GM10248 (cell line): ENCODE data around the gene ATP10A.
"Not testable (repeated sequence)": the region's sequence is repeated elsewhere in the genome, so short reads cannot be mapped to it uniquely, and the experiment has no call there.

Source experiments
- CTCF ChIA-PET: fragments of 300-600 bp; sonication (Branson Sonifier 250); formaldehyde crosslinking; extraction: SDS; loops from one replicate; lab custom pipeline; 2021; ENCODE audit warnings: antibody characterized with exemption; lab: Yijun Ruan, JAX
- POLR2A ChIA-PET: fragments of 350-650 bp; sonication (Branson Sonifier 250); formaldehyde crosslinking; extraction: SDS; loops from one replicate; lab custom pipeline; 2020; ENCODE audit warnings: antibody characterized with exemption; lab: Yijun Ruan, JAX
- DNase-seq: peaks from one replicate; pipeline ENCODE4 v3.0.0; 2012; ENCODE audit errors: extremely low spot score
- CTCF ChIP-seq: IDR thresholded peaks from 2 replicates; pipeline ENCODE4 v1.5.1; 2012; ENCODE audit warnings: mild to moderate bottlenecking, low read depth; ENCODE audit errors: extremely low read depth, missing control alignments, control extremely low read depth

ATP10A gene

GRCh38 chr15:25764980-25765735, 98.0 kb downstream of the ATP10A start:
- ChIA-PET CTCF (no interaction called here), POLR2A (no interaction called here)
- no peak for TF ChIP-seq CTCF
- no peak for DNase-seq

DNA sequence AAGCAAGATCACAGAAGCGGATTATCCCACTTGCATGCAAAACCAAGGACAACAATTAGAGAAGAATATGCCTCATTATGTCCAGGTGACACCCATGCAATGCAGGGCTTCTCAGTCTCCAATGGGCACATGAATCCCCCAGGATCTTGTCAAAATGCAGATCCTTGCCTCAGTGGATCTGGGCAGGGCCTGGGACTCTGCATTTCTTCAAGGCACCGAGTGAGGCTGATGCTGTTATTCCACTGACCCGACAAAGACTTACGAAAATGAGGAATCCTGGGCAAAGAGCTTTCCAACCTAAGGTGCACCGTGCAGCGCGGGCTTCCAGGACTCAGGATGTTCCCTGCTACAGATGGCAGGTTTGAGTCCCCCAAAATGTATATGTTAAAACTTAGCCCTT, 99.2 kb downstream of the ATP10A start:
- ChIA-PET POLR2A (no interaction called here), CTCF (no interaction called here)
- no peak for TF ChIP-seq CTCF
- no peak for DNase-seq

- DNase-seq: no peak
- ChIA-PET CTCF (no interaction called here), POLR2A (no interaction called here)
- TF ChIP-seq CTCF: no peak
Observed at GRCh38 chr15:25763331-25763751, 99.8 kb downstream of the ATP10A start.

- no peak for DNase-seq
- ChIA-PET POLR2A (no interaction called here), CTCF (no interaction called here)
- no peak for TF ChIP-seq CTCF
Observed at GRCh38 chr15:25761971-25762662, 101.0 kb downstream of the ATP10A start.

GRCh38 chr15:25759421-25759820, 103.7 kb downstream of the ATP10A start:
- DNase-seq: no peak
- ChIA-PET POLR2A (no interaction called here), CTCF (no interaction called here)
- no peak for TF ChIP-seq CTCF

GRCh38 chr15:25758612-25759011, 104.5 kb downstream of the ATP10A start:
- DNase-seq, CTCF ChIA-PET, POLR2A ChIA-PET: not testable (repeated sequence)
